Retinal pigment epithelial cell (primary cell): ENCODE measurements around the gene TMEM167A.

Source experiments
- DNase-seq: peaks from one replicate; pipeline ENCODE4 v3.0.0-alpha.2; 2010; ENCODE audit warnings: low read depth
- H3K4me3 ChIP-seq: 2 replicates; pipeline ENCODE4 v1.5.1; 2011; ENCODE audit warnings: mild to moderate bottlenecking, low read length, control low read depth, moderate library complexity
- CTCF ChIP-seq: conservative IDR thresholded peaks from 2 replicates; pipeline ENCODE4 v1.5.1; 2011; ENCODE audit warnings: low read depth, low read length, control low read depth, inconsistent platforms

The TMEM167A gene

DNA sequence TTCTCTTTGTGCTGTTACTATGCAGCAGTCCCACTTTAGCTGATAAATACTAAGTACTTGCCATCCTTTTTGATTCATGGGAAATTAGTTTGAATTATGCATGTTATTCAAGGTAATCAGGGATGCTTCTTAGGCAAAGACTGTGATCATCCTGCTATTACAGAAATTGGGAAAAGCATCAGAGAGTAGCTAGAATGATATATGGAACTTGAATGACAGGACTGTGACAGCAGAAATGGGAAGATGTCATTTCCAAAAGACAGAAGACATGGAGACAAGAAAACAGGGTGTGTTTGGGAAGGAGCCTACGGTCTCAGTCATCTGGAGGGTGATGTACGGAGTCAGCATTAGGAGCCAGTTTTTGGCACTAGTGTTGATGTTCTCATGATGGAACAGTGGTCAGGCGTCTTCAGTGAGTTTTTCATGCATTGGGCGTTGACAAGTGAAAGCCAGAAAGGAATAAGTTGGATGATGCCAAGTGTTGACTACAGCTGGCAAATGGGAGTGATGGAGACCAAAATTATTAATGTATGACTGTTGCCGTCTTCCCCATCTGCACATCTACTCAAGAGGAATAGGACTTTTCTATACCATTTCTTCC lies 70.4 kb downstream of the TMEM167A start:
- DNase-seq: no peak
- H3K4me3 ChIP-seq: no peak overlapping the region
- no peak for TF ChIP-seq CTCF

GRCh38 chr5:83003791-83004190 lies 73.4 kb downstream of the TMEM167A start:
- no peak for TF ChIP-seq CTCF
- no peak for DNase-seq
- no peak overlapping the region for H3K4me3 ChIP-seq
